ENCODE measurements around the gene CDH22.

CDH22 gene

GRCh38 chr20:46160661-46161060 is 147.6 kb downstream of the CDH22 start:
- DNase-seq: no peak

GRCh38 chr20:46159101-46159897 is 149.0 kb downstream of the CDH22 start:
- DNase-seq: no peak

- no peak for DNase-seq
Observed at GRCh38 chr20:46158476-46158987, 149.8 kb downstream of the CDH22 start.

GRCh38 chr20:46157625-46158024 is 150.7 kb downstream of the CDH22 start:
- DNase-seq: no peak

- DNase-seq: no peak
Observed at GRCh38 chr20:46157076-46157592, 151.2 kb downstream of the CDH22 start.

GRCh38 chr20:46156065-46156464 is 152.2 kb downstream of the CDH22 start:
- no peak for DNase-seq

GRCh38 chr20:46154796-46155195 is 153.5 kb downstream of the CDH22 start:
- no peak for DNase-seq

GRCh38 chr20:46154305-46154704 is 154.0 kb downstream of the CDH22 start:
- no peak for DNase-seq

- DNase-seq: no peak
Observed at GRCh38 chr20:46152824-46153586, 155.3 kb downstream of the CDH22 start.

GRCh38 chr20:46151936-46152335 is 156.4 kb downstream of the CDH22 start:
- peak; percentile 4 for DNase-seq

GRCh38 chr20:46150943-46151342 is 157.4 kb downstream of the CDH22 start:
- DNase-seq: no peak

GRCh38 chr20:46148313-46149208 is 159.7 kb downstream of the CDH22 start:
- DNase-seq: peak; percentile 7

GRCh38 chr20:46145713-46146112 is 162.6 kb downstream of the CDH22 start:
- DNase-seq: no peak

- DNase-seq: peak; percentile 7
Observed at GRCh38 chr20:46144432-46145025, 163.8 kb downstream of the CDH22 start.

GRCh38 chr20:46142124-46142523 is 166.2 kb downstream of the CDH22 start:
- DNase-seq: no peak

- DNase-seq: no peak
Observed at GRCh38 chr20:46139908-46140482, 168.3 kb downstream of the CDH22 start.

- DNase-seq: no peak
Observed at GRCh38 chr20:46139266-46139889, 168.9 kb downstream of the CDH22 start.

GRCh38 chr20:46137816-46138215 is 170.5 kb downstream of the CDH22 start:
- no peak for DNase-seq

GRCh38 chr20:46135856-46136633 is 172.3 kb downstream of the CDH22 start:
- DNase-seq: no peak

GRCh38 chr20:46134716-46135115 is 173.6 kb downstream of the CDH22 start:
- no peak for DNase-seq

Data from OCI-M1 (cell line).